RPMI7951 (cell line): ENCODE results near the gene YJEFN3. TPM values are rescaled to one million over a fixed set of nuclear protein-coding genes. Genes with fewer than 3 reads are reported as not detected.

Experiments used
- DNase-seq: peaks from one replicate; pipeline ENCODE4 v3.0.0-alpha.2; 2012; ENCODE audit warnings: low read depth
- total RNA-seq: library from RNA; depleted of rRNA; stranded (reverse); fragments of >200 nt; shearing (Covaris generic); gene quantifications from 2 replicates; pipeline ENCODE4 v1.2.3, GENCODE V29; 2014

Gene YJEFN3
- total RNA-seq, 1 experiment from 2014 or later, result 0.12 TPM

DNA sequence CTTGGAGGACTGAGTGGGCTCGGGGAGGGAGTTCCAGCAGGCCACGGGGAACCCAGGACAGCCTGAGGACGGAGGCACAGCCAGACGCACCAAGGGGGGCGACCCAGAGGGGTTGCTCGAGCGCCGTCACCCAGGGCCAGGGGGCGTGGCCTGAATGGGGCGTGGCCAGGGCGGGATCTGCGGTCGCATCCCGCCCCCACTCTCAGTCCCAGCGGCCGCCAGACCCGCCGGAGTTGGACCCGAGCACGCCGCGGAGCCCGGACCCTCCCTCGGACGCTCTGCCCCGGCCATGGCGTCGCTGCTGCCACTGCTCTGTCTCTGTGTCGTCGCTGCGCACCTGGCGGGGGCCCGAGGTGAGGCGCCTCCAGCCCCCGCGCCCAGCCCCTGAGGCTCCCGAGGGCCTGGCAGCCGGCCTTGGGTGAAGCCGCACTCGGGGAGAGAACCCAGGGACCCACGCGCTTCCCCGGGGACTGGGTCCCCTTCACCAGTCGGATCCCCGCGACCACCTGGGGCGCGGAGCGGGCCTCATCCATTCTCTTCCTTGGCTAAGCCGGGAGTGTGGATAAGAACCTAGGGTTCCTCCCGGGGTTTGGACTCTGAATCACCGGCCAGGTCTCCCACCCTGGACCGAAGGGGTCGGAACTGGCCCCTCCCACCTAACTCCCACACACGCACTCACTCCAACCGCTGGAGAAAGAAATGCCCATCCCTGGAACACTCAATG is 9.5 kb downstream of the YJEFN3 start, which contains the start of gene CILP2:
Gene CILP2, plus strand, starts transcription at position 205 of the 724 bp plus-strand sequence. Its CDS starts 85 bp downstream, at position 290.
- no peak for DNase-seq

DNA sequence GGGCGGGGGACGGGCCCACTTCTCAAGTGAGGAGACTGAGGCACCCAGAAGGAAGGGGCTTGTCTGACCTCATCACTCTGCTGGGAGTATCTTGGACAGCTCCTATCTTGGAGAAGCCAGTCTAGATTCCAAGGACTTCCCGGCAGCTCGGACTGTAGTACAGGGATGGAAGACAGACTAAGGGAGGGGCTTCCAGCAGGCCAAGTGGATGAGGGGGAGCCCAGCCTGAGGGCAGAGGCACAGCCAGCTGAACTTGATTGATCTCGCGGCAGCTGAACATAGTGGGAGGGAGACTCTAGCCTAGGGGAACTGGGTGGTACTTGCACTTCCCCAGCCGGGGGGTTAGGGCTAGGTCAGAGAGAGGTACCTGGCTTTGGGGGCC is 10.1 kb downstream of the YJEFN3 start:
- DNase-seq, result no peak

DNA sequence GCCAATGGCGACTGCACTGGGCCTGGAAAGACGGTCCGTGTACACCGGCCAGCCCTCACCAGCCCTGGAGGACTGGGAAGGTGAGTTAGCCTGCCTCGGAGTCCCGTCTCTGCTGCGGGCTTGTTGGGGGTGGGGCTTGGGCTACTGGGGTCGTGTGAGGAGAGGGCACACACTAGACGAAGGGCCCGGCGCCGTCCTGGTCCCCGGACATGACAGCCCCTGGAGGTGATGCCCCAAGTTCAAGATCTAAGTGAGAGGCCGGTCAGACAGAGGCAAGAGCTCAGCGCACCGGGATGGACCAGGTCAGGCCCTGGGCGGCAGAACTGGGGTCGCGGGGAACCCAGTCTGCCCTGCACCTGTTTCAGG is 11.0 kb downstream of the YJEFN3 start:
- DNase-seq, result no peak

DNA sequence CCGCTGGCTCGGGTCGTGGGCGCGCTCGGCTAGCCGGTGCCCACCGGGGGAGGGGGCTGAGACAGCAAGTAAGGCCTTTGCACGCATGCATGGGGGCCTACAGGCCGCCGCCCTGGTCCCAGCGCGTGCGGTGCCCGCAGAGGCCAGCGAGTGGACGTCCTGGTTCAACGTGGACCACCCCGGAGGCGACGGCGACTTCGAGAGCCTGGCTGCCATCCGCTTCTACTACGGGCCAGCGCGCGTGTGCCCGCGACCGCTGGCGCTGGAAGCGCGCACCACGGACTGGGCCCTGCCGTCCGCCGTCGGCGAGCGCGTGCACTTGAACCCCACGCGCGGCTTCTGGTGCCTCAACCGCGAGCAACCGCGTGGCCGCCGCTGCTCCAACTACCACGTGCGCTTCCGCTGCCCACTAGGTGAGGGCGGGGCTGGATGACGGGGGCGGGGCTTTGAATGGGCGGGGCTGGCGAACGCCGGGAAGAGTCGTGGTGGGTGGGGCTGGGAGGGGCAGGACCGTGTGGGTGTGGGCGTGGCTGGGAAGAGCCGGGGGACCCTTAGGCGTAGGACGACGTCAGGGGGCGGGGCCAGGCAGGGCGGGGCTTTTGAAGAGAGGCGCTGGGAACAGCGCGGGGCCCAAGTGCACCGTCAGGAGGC is 11.5 kb downstream of the YJEFN3 start:
- no peak for DNase-seq

DNA sequence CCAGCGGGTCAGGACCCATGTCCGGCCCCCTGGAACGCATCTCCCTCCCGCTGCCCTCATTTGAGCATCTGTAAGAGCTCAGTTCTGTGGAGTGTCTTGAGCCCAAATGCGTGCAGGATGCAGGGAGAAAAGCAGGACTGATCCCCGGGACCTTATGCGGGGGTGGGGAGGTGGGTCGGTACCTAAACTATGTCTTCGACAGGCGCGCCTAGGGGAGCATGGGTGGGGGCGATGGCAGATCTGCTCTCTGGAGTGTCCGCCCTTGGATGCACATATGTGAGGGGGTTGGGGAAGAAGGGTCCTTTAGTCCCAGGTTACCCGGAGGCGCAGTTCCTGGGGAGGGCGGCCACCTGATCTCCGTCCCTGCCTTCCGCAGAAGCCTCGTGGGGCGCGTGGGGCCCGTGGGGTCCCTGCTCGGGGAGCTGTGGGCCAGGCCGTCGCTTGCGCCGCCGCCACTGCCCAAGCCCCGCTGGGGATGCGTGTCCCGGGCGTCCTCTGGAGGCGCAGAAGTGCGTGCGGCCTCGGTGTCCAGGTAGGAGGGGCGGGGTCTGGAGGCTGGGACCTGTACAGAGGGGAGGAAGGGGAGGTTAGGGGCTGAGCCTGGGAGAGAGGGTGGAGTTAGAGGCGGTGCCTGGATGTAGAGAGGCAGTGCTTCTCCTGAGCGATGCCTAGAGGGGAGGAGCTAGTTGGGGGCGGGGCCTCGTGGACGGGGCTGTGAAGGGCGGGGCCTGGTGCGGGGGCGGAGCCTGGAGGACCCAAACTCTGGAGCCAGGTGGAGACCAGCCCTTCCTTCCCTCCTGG is 12.2 kb downstream of the YJEFN3 start:
- no peak for DNase-seq

DNA sequence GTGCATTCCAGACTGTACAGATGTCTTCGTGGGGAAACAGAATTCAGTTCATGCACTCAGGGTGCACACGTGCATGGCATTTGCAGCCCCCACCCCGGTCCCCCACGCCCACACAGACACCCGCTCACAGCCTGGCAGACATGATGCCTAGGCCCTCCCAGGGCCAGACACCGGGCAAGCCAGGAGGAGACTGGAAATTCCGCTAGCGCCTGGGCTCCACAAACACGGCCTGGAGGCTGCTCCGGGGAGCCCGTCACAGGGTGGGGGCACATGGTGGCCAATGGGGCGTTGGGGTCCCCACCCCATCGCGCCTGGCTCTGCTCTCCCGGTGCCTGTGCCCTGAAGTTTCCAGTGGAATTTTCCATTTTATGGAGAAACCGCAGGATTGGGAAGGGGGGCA is 12.9 kb downstream of the YJEFN3 start:
- DNase-seq, result no peak

DNA sequence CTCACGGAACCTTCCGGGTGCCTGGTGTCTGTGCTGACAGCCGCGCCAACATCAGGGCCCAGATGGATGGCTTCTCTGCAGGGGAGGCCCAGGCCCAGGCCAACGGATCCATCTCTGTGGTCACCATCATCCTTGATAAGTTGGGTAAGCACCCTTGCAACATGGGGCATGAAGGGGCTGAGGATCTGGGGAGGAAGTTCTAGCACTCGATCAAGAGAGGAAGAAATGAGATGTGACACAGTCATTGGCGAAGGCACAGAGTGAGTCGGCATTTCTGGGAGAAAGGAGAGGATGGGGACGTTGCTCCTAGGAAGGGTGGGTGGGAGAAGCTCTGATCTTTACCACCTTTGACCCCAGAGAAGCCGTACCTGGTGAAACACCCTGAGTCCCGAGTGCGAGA is 13.8 kb downstream of the YJEFN3 start:
- DNase-seq, result no peak

DNA sequence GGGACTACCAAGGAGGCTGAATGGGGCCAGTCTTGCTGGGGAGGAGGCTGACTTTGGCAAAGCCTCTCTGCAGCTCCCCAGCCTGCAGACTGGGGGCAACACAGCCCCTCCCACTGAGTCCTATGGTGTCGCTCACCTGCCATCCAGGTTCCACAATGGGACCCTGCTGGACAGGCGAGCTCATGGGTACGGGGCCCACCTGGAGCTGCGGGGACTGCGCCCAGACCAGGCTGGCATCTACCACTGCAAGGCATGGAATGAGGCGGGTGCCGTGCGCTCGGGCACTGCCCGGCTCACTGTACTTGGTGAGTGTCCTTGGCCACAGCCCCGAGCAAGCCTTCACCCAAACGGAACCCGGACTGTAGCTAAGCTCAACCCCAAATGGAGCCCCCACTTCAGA is 14.4 kb downstream of the YJEFN3 start:
- DNase-seq, result no peak

DNA sequence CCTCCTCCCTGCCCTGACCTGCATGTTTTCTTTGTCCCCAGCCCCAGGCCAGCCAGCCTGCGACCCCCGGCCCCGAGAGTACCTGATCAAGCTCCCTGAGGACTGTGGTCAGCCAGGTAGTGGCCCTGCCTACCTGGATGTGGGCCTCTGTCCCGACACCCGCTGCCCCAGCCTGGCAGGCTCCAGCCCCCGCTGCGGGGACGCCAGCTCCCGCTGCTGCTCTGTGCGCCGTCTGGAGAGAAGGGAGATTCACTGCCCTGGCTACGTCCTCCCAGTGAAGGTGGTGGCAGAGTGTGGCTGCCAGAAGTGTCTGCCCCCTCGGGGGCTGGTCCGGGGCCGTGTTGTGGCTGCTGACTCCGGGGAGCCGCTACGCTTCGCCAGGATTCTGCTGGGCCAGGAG is 14.9 kb downstream of the YJEFN3 start:
- no peak for DNase-seq

DNA sequence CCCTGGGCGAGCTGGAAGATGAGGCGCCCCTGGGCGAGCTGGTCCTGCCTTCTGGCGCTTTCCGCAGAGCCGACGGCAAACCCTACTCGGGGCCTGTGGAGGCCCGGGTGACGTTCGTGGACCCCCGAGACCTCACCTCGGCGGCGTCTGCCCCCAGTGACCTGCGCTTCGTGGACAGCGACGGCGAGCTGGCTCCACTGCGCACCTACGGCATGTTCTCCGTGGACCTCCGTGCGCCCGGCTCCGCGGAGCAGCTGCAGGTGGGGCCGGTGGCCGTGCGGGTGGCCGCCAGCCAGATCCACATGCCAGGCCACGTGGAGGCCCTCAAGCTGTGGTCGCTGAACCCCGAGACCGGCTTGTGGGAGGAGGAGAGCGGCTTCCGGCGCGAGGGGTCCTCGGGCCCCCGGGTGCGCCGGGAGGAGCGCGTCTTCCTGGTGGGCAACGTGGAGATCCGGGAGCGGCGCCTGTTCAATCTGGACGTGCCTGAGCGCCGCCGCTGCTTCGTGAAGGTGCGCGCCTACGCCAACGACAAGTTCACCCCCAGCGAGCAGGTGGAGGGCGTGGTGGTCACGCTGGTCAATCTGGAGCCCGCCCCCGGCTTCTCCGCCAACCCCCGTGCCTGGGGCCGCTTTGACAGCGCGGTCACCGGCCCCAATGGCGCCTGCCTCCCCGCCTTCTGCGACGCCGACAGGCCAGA is 15.7 kb downstream of the YJEFN3 start:
- no peak for DNase-seq

DNA sequence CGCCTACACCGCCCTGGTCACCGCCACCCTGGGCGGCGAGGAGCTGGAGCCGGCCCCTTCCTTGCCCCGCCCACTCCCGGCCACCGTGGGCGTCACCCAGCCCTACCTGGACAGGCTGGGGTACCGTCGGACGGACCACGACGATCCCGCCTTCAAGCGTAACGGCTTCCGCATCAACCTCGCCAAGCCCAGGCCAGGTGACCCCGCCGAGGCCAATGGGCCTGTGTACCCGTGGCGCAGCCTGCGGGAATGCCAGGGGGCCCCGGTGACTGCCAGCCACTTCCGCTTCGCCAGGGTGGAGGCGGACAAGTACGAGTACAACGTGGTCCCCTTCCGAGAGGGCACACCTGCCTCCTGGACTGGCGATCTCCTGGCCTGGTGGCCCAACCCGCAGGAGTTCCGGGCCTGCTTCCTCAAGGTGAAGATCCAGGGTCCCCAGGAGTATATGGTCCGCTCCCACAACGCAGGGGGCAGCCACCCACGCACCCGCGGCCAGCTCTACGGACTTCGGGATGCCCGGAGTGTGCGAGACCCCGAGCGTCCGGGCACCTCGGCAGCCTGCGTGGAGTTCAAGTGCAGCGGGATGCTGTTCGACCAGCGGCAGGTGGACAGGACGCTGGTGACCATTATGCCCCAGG is 16.4 kb downstream of the YJEFN3 start:
- DNase-seq, result no peak

DNA sequence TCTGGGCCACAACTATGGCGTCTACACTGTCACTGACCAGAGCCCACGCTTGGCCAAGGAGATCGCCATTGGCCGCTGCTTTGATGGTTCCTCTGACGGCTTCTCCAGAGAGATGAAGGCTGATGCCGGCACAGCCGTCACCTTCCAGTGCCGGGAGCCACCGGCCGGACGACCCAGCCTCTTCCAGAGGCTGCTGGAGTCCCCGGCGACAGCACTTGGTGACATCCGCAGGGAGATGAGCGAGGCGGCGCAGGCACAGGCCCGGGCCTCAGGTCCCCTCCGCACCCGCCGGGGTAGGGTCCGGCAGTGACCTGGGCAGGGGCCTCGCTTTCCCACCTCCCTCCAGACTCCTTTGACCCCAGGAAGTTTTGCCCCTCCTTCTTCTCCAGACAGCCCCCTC is 17.0 kb downstream of the YJEFN3 start:
- DNase-seq, result no peak

DNA sequence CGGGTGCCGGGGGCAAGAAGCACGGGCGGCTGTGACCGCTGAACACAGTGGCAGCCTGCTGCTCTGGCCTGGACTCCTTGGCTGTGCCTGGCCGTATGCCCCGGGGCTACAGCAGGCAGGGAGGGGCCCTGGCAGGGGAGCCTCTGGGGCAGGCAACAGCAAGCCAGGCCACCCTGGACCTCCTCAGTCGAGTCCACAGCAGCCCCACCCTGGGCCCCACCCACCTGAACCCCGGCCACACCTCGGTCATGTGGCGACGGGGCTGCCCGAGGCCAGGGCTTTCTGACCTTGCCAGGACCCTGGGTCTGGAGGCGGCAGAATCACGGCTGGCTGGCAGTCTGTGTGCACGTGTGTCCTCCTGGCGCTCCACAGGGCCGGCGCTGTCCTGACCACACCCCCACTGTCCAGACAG is 18.0 kb downstream of the YJEFN3 start:
- DNase-seq, result no peak

DNA sequence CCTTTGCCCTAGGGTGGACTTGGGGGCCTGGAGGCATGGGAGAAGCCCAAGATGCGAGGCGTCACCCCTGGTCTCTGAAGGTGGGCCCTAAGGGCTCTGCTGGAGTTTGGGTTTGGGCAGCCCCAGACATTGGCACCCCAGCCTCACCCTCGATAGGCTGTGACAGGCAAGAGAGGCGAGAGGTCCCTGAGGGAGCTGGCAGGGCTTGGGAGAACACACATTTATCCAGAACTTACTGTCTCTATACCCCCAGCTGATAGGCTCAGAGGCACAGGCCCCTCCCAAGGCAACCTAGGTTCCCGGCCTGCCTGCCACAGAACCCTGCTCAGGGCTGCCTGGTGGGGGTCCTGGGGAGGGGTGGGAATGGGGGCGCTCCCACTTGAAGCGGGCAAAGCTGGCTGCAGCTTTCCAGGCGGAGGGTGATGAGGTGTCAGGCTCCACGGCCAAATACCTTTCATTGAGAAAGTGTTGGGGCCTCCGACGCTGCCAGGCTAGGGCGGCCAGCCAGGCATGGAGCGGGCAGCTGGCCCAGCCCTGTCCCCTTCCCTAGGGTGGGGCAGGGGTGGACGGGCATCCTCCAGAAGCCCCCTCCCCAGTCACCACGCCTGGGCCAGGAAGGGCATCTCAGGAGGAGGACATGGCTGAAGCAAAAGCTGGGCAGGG is 19.1 kb downstream of the YJEFN3 start:
- DNase-seq, result no peak

DNA sequence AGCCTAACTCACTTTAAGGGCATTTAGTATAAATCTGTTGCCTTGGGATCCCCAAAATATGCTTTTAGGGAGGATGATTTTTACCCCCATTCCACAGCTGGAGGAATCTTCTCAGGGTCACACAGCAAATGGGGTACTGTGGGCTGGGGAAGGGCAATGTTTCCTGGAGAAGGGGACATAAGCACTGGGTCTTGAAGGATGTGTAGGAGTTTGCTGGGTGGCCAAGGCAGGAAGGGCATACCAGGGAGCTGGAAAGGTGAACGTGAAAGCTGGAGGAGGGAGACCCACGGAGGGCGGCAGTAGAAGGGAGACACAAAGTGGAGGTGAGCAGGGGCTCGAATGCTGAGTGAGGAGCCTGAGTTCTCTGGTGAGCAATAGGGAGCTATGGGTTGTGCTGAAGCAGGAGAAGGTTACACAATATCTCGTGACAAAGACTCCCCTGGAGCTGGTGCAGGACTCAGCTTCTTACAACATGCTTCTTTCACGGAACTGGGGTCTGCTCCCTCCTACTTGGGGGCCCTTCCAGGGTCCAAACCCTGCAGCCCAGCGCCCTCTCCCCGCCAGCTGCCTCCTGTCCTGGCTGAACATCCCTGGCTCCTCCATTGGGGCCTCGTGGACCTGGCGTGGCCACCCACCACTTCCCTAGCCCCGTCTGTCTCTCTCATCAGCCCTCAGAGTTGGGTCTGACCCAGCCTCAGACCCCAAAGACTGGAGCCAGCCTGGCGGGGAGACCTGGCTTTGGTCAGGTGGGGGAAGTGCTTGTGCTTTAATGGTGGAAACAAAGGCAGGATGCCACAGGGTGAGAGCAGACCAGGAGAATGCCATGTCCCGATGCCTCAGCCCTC is 20.4 kb downstream of the YJEFN3 start:
- no peak for DNase-seq

DNA sequence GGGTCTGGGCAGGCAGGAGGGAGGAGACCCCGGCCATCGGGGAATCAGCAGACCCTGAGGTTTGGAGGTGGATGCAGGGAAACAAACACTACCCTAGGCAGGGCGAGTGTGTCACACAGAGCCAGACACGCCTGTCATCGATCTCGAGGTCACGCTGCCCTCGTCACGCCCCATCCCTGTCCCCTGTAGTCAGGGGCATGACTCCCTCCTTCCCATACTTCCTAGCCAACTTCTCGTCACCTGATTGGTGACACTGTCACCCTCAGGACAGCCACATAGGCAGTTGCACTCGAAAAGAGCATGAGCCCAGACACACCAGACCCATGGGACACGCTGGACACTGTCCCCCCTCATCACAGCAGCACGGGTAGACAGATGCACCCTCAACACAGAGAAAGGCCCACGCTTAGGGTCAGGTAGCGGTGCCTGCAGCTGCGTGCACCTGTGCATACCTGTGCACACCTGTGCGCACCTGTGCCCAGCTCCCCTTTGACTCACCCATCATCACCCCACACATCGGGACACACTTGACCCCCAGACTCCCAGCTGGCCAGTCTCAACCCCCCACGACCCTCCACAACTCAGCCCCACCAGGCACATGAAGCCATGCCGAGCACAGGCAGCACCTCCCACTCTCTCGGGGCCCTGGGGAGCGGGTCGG is 21.2 kb downstream of the YJEFN3 start:
- DNase-seq, result no peak

DNA sequence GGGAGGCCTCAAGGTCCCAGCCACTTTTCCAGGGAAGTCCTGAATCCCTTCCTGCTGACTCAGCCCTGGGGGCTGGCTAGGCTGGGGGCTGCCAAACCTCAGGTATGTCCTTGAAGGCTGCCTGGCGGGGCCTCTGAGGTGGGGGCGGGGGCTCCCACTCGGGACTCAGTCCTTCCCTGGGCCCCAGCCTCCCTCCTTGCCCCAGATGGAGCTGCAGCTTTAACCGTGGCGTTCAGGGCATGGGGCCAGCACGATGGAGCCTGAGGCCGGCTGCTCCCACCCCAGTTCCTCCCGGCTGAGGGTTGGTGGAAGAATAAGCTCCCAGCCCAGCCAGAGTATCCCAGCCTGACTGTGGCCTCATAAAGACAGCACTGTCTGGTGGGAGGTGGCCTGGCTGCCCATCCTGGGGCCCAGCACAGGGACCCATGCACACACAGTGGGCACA is 21.8 kb downstream of the YJEFN3 start:
- DNase-seq, result peak; percentile 54

DNA sequence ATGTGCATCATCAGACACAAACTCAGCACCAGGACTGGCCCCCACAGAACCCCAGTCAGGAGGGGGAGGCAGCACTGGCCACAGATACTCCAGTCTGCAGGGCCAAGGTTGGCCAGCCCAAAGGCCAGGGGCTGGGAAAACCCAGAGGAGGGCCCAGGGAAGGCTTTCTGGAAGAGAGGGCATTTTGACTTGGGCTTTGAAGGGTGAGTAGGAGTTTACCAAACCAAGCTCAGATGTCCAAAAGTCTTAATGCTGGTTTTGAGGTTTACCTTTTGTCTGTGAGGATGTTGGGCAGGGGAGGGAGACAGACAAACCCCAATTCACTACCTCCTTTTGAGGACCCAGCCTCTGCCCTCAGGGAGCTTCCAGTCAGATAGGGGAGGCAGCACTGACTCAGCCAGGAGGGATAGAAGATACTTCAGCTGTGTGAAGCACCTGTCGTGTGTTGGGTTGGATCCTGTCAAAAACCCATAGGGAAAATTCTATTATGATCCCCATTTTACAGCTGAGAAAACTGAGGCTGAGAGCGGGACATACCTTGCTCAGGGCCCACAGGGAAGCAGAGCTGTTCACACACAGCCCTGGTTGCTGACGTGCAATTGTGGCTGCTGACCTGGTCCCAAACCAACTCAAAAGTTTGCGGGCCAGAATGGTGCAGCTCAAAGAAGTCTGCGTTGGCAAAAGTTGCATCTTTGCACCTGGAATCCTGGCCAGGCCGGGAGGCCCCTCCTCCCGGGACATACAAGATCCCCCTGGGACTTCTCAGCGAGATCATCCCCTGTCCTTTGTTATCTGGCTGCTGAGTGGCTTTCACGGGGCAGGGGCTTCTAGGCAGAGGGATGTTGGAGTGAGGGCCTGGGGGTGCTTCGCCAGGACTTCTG is 22.5 kb downstream of the YJEFN3 start:
- no peak for DNase-seq

DNA sequence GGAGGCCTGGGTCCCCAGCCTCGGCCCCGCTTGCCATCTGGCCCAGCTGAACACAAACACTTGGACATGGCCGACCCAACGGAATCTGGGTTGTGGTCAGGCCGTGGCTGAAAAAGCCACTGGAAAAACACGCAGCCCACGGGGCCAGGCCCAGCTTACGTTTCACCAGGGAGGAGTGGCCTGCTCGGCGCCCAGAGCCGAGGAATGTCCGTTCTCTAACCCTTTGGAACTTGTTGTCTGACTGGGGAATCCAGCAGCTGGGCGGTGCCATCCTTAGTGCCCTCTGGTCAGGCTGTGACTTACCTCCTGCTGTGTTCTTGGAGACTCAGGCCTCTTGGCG is 23.1 kb downstream of the YJEFN3 start:
- DNase-seq, result no peak
